Measurements from ENCODE around the gene ANKRD16.
"Not testable (repeated sequence)": the region's sequence is repeated elsewhere in the genome, so short reads cannot be mapped to it uniquely, and the experiment has no call there.

Gene ANKRD16

DNA sequence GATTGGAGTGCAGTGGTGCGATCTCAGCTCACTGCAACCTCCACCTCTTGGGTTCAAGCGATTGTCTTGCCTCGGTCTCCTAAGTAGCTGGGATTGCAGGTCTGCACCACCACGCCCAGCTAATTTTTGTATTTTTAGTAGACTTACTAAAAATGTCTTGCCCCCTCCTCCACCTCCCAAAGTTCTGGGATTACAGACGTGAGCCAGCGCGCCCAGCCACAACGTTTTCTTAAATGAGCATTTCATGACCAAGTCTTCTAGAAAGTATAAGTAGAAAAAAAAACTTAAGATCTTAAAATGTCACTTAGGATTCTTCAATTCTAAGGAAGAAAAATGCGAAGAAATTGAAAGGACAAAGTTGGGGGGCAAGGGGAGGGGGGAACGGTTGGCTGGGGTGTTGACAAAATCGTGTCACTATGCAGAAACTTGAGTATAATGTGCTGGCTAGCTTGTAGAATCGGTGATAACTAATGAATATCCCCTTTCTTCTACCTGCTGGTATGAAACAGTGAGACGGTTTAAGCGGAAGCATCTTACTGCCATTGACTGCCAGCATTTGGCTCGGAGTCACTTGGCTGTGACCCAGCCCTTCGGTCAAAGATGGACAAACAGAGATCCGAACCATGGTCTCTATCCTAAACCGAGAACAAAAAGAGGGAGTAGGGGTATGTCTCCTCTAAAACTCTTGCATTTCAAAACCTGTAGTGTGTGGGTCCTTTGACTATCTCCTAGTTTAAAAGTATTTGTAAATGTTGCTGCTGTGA is 13.0 kb upstream of the ANKRD16 start:
- no peak for DNase-seq

GRCh38 chr10:5900247-5900646 is 10.6 kb upstream of the ANKRD16 start:
- no peak for DNase-seq

GRCh38 chr10:5898163-5898562 is 8.5 kb upstream of the ANKRD16 start:
- no peak for DNase-seq

- DNase-seq = no peak
These were observed 7.8 kb upstream of the ANKRD16 start for GRCh38 chr10:5897504-5897903.

GRCh38 chr10:5897053-5897340 is 7.3 kb upstream of the ANKRD16 start:
- no peak for DNase-seq

GRCh38 chr10:5896208-5897052 is 6.7 kb upstream of the ANKRD16 start:
- no peak for DNase-seq

DNA sequence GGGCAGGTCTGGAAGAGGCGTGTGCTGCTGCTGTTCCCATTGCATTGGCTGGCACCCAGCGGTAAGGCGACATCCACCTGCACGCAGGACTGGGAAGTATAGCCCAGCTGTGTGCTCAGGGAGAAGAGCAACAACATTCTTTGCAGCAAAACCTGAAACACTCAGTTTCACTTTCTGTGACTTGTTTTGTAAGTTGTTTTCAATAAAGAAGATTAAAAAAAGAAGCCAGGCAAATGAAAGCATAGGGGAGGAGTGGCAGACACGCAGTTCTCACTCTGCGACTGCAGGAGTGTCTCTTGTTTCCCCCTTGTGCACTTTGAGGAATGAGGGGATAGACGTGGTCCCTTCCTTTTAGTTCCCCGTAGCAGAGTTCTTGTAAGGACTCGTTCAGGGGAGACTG is 6.1 kb upstream of the ANKRD16 start:
- DNase-seq = no peak

GRCh38 chr10:5895365-5895764 is 5.7 kb upstream of the ANKRD16 start:
- DNase-seq = no peak

DNA sequence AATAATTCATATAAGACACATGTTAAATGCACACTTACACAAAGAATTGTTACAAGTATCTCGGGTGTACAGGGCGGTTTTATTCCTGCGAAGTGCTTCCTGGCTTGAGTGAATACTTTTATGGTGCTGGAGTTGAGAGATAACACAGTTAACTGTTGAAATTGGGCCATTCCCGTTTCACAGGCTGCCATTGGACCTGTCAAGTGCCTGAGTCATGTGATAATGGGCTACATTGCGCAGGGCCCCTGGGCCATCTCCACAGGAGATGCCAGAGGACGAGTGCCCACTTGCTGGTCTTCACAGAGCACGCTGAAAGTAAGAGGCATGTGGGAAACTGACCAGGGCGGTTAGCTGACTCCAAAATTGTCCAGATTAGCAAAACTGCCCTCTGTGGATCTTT is 5.2 kb upstream of the ANKRD16 start:
- no peak for DNase-seq

DNA sequence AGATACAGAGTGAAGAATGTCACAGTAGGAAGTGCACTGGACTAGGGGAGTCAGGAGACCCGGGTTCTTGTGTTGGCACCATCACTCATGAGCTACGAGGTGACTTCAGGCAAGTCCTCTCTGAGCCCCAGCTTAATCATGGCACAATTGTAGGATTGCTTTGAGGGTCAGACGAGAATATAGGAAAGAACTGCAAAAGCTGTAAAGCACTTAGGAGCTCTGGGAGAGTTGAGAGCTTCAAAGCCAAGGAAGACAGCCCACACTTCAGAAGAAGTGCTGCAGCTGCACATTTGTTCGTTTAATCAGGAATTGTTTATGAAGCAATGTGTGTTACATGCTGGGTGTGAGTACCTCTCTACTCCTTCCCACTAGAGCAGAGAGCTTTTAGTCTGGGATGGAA is 4.7 kb upstream of the ANKRD16 start:
- no peak for DNase-seq

GRCh38 chr10:5893321-5893720 is 3.6 kb upstream of the ANKRD16 start:
- no peak for DNase-seq

- no peak for DNase-seq
These were observed 2.3 kb upstream of the ANKRD16 start for GRCh38 chr10:5892007-5892406.

GRCh38 chr10:5891009-5891408 is 1.3 kb upstream of the ANKRD16 start:
- no peak for DNase-seq

- DNase-seq = no peak
These were observed 791 bp upstream of the ANKRD16 start for GRCh38 chr10:5890452-5890915.

GRCh38 chr10:5888843-5889623 is 660 bp downstream of the ANKRD16 start:
- no peak for DNase-seq

DNA sequence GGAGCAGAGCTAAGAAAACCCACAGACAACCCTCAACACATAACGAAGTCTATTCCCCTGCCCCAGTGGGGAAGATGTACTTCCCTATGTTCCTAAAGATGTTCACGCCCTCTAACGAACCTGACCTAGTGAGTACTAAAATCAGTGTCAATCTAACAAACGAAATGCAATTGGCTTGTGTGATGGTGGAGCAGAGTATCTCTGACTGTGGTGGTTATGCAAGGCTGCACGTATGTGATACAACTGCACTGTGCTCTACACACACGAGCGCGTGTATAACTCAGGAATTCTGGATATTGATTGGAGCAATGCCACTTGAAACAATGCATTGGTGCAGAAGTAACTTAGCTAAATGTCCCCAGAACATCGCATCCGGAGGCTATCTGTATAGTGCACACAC is 1.3 kb downstream of the ANKRD16 start:
- DNase-seq = no peak

GRCh38 chr10:5887641-5888040 is 2.1 kb downstream of the ANKRD16 start:
- no peak for DNase-seq

GRCh38 chr10:5887029-5887428 is 2.7 kb downstream of the ANKRD16 start:
- no peak for DNase-seq

GRCh38 chr10:5885619-5886018 is 4.1 kb downstream of the ANKRD16 start:
- DNase-seq = no peak

DNA sequence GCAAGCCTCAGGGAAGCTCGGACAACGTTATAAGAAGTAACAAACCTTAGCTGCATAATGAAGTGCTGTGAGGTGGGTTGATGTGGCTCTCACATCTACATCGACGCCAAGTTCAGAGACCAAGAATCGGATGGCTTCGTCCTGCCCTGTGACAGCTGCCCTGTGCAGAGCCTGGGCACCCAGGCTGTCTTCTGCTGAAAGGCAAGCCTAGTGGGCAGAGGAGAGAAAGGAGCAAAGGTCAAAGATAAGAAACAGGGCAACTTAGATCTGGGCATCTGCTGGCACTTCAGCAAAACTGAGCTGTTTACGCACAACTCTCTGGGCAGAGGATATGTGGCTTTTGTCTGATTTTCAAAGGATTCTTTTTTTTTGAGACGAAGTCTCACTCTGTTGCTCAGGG is 6.7 kb downstream of the ANKRD16 start:
- DNase-seq = no peak

DNA sequence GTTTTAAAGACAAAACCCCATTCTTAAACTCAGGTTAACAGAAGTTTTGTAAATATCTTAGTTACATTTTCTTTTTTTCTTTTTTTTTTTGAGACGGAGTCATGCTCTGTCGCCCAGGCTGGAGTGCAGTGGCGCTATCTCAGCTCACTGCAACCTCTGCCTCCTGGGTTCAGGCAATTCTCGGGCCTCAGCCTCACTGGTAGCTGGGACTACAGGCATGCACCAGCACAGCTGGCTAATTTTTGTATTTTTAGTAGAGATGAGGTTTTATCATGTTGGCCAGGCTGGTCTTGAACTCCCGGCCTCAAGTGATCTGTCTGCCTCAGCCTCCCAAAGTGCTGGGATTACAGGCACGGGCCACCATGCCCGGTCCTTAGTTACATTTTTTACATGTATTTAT is 12.7 kb downstream of the ANKRD16 start:
- DNase-seq = not testable (repeated sequence)

DNA sequence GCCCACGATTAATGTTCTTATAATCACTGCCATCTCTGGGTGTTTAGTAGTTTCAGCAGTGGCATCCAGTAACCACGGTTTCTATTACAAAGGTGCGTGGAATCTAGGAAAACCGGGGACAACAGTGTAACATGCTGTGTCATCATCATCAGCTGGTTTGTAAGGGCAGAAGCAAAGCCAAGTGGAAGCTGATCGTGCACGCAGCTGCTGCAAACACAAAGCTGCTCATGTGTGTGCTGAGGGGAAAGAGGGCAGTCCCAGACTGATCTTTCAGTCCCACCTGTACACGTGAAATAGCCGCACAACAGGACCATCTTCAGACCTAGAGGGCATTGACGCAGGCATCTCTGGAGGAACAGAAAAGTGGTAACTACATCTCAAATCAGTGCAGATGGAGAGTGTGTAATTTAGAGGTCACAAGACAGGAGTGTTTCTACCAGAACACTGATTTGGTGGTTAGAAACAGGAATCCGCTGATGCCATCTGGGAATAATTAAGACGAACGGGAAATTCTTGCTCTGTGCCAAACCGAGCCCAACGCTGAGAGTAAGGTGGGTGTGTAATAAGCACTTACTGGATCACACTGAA is 13.4 kb downstream of the ANKRD16 start:
- DNase-seq = no peak

DNA sequence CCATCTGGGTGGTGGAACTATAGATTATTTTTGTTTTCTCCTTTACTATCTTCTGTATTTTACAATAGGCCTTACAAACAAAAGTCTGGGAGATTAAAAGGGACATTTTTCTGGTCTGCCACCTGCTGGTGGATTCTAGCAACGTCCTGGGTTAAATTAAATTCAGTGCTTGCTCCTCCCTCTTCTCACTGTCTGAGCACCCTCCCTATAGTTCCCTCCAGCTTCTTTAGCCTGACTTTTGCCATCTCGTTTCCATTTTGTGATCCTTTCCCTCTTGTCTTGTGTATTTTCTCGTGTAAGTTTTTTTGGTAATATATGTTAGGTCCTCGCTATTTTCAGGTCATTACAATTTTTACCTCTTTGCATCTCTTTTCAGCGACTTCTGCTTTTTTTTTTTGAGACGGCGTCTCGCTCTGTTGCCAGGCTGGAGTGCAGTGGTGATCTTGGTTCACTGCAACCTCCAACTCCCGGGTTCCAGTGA is 16.1 kb downstream of the ANKRD16 start:
- DNase-seq = peak; percentile 61

All from KG1 (cell line).